A549 (cell line): Measurements from ENCODE around the gene HOXD1.

Source experiments
- CTCF ChIP-seq: fragments of >200 bp; sonication (Bioruptor Twin); formaldehyde crosslinking; IDR thresholded peaks from 3 replicates; pipeline ENCODE4 v1.5.1; 2016
- HOXA7 ChIP-seq: fragments of 250-450 bp; sonication (Bioruptor Pico); IDR thresholded peaks from 2 replicates; pipeline ENCODE4 v1.5.0; 2020; ENCODE audit warnings: mild to moderate bottlenecking, moderate library complexity
- JUNB ChIP-seq: fragments of >200 bp; sonication (Bioruptor Twin); formaldehyde crosslinking; IDR thresholded peaks from 2 replicates; pipeline ENCODE4 v1.6.1; 2016
- MYC ChIP-seq: IDR thresholded peaks from 2 replicates; pipeline ENCODE4 v1.6.1; 2012; ENCODE audit warnings: mild to moderate bottlenecking, inconsistent platforms, low read length, improper control_type of control experiment, borderline replicate concordance
- RAD21 ChIP-seq, 2 experiments: fragments of >200 bp in 1 of 2; sonication (Bioruptor Twin) in 1 of 2; formaldehyde crosslinking in 1 of 2; IDR thresholded peaks in 1 of 2; conservative IDR thresholded peaks in 1 of 2; 2 replicates in 1 of 2; 3 replicates in 1 of 2; pipeline ENCODE4 v1.6.1; 2012 to 2018; ENCODE audit warnings: inconsistent platforms in 1 of 2
- USF2 ChIP-seq: fragments of 450-650 bp; IDR thresholded peaks from 2 replicates; pipeline ENCODE4 v1.6.1; 2014; ENCODE audit warnings: antibody characterized with exemption

DNA sequence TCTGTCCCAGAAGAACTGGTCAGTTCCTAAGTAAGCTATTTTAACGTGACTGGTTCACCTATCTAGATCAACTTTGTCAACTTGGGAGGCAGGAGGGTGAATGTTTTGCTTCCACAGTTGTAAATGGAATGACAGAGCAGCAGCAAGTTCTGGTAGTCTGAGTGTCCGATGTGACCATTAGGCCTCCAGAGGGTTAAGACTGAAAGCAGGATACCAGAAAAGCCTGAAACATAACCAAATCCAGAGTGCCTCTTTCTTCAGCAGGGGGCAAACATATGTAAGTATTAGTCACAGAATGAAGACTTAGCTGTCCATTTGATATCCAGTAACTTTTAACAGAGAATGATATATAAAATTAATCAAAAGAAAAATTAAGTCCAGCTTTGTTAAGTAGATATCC is 22.2 kb upstream of the HOXD1 start:
- TF ChIP-seq CTCF (no peak), MYC (no peak), JUNB (no peak), HOXA7 (CRISPR knock-in tag) (no peak), RAD21 (conservative IDR thresholded peaks at IDR 0.05 in 1 of 2, IDR thresholded peaks at IDR 0.05 in 1 of 2) (no peak), USF2 (no peak)
